K562 (cell line): Measurements from ENCODE around the gene SLC17A9.

ENCODE experiments used
- BHLHE40 ChIP-seq: IDR thresholded peaks from 2 replicates; pipeline ENCODE4 v1.6.1; 2011; ENCODE audit warnings: low read length, improper control_type of control experiment
- CTCF ChIP-seq, 3 experiments: IDR thresholded peaks in 2 of 3; conservative IDR thresholded peaks in 1 of 3; 2 replicates each; pipeline ENCODE4 v1.5.1; 2011 to 2012; ENCODE audit warnings: low read length in 3 of 3, mild to moderate bottlenecking in 3 of 3, control low read depth in 2 of 3, improper control_type of control experiment in 1 of 3, inconsistent platforms in 1 of 3, low read depth in 1 of 3, mixed read lengths in 1 of 3, moderate library complexity in 1 of 3; ENCODE audit not compliant: insufficient read depth in 2 of 3

GRCh38 chr20:62986257-62986800 lies 33.8 kb downstream of the SLC17A9 start:
- TF ChIP-seq BHLHE40 (no peak), CTCF (IDR thresholded peaks at IDR 0.05 in 2 of 3, conservative IDR thresholded peaks at IDR 0.05 in 1 of 3; ENCODE audit: insufficient read depth in 2 of 3, low read depth in 1 of 3, low read length in 3 of 3) (no peak)
